NB4 (cell line): ENCODE measurements around the gene QRSL1.

Experiments used
- DNase-seq: peaks from one replicate; pipeline ENCODE4 v3.0.0; 2010; ENCODE audit warnings: low read depth
- H3K4me3 ChIP-seq: one replicate; pipeline ENCODE4 v1.5.1; 2011; ENCODE audit warnings: mild to moderate bottlenecking, low read depth, low read length, moderate library complexity
- MYC ChIP-seq: IDR thresholded peaks from 2 replicates; pipeline ENCODE4 v1.6.1; 2011; ENCODE audit warnings: low read depth, low read length
- POLR2A ChIP-seq: IDR thresholded peaks from 2 replicates; pipeline ENCODE4 v1.6.1; 2011; ENCODE audit warnings: mild to moderate bottlenecking; ENCODE audit not compliant: insufficient read length; ENCODE audit errors: extremely low read depth
- TF ChIP-seq, protein P1 (sequence below): IDR thresholded peaks from 2 replicates; pipeline ENCODE4 v1.6.1; 2011; ENCODE audit warnings: low read depth, low read length
- TF ChIP-seq, protein P2 (sequence below): IDR thresholded peaks from one replicate; pipeline ENCODE4 v1.5.1; 2012; ENCODE audit warnings: low read depth, low read length

The QRSL1 gene

GRCh38 chr6:106662458-106662857 is 33.1 kb downstream of the QRSL1 start:
- no peak for DNase-seq
- H3K4me3 ChIP-seq, result no peak overlapping the region
- TF ChIP-seq POLR2A, result no peak
- no peak for TF ChIP-seq MYC
- TF ChIP-seq, protein P1, sequence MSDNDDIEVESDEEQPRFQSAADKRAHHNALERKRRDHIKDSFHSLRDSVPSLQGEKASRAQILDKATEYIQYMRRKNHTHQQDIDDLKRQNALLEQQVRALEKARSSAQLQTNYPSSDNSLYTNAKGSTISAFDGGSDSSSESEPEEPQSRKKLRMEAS, result no peak
- TF ChIP-seq, protein P2, sequence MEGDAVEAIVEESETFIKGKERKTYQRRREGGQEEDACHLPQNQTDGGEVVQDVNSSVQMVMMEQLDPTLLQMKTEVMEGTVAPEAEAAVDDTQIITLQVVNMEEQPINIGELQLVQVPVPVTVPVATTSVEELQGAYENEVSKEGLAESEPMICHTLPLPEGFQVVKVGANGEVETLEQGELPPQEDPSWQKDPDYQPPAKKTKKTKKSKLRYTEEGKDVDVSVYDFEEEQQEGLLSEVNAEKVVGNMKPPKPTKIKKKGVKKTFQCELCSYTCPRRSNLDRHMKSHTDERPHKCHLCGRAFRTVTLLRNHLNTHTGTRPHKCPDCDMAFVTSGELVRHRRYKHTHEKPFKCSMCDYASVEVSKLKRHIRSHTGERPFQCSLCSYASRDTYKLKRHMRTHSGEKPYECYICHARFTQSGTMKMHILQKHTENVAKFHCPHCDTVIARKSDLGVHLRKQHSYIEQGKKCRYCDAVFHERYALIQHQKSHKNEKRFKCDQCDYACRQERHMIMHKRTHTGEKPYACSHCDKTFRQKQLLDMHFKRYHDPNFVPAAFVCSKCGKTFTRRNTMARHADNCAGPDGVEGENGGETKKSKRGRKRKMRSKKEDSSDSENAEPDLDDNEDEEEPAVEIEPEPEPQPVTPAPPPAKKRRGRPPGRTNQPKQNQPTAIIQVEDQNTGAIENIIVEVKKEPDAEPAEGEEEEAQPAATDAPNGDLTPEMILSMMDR, result no peak

DNA sequence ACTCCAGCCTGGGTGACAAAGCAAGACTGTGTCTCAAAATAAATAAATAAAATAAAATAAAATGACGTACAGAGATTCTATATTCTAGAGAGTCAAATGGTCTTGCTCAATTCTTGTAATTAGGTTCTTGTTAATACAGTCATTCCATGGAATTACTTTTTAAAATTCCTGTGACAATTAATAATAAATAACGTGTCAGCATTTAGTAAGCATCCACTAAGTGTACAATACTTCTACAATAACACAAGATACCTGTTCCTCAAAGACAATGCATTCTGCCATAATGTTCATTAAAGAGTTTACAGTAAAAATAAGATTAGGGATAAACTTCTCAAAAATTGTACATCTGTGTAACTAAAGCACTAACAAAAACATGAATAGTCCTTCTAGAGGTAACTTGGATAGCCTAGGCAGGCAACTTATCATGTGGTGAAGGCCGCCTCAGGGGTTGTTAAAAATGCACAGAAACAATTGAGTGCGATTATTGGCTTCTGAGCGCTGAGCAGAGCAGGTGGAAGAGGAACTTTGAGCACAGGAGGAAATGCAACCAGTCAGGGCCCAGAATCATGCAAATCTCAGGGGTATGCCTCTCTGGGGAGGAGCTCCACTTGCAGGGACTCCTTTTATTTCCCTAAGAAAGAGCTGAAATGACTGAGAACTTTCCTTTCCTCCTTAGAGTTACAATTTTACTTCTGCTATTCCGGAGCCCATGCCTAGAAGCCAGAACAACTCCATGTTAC is 37.1 kb downstream of the QRSL1 start:
- TF ChIP-seq, protein P2, result no peak
- TF ChIP-seq MYC (no peak), POLR2A (no peak)
- TF ChIP-seq, protein P1, result no peak
- peak; percentile 67 for DNase-seq
- H3K4me3 ChIP-seq, result no peak overlapping the region

DNA sequence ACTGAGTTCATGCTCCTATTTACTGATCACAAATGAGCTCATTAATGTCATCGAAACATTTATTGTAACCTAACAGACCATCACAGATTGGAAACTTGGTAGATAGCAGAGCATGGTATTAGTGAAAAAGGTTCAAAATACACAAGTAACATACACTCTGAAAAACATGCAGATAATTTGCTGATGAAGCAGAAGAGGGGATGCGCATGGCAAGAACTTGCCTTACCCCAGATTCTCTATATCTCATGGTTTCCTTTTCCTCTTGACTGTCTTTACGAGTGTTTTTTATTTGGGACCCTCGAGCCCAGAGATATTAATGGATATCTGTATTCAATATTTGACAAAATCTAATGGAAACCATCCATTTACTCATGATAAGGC is 37.6 kb downstream of the QRSL1 start:
- TF ChIP-seq POLR2A (no peak), MYC (no peak)
- no peak for DNase-seq
- no peak overlapping the region for H3K4me3 ChIP-seq

GRCh38 chr6:106670236-106670635 is 40.9 kb downstream of the QRSL1 start:
- TF ChIP-seq, protein P2, result no peak
- TF ChIP-seq POLR2A (no peak), MYC (no peak)
- TF ChIP-seq, protein P1, result no peak
- no peak for DNase-seq
- no peak overlapping the region for H3K4me3 ChIP-seq

DNA sequence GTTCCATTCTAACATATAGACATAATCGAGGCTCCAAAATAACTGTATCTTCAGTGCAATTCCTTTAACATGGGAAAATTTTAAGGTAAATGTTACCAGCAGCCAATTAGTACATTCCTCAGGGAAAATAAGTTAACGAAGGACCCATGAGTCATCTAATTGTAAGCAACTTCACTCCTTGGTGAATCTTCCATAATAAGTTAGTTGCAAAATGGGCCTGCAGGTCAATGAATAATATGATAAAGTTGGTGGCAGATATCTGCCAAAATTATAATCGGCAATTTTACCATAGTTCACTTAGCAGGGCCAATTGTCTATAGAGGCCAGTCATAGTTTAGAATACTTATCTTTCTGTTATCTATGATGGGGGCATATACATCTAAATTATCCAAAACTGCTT is 42.3 kb downstream of the QRSL1 start:
- TF ChIP-seq, protein P2, result no peak
- TF ChIP-seq MYC, result no peak
- TF ChIP-seq, protein P1, result no peak
- TF ChIP-seq POLR2A, result no peak
- H3K4me3 ChIP-seq, result no peak overlapping the region
- no peak for DNase-seq

DNA sequence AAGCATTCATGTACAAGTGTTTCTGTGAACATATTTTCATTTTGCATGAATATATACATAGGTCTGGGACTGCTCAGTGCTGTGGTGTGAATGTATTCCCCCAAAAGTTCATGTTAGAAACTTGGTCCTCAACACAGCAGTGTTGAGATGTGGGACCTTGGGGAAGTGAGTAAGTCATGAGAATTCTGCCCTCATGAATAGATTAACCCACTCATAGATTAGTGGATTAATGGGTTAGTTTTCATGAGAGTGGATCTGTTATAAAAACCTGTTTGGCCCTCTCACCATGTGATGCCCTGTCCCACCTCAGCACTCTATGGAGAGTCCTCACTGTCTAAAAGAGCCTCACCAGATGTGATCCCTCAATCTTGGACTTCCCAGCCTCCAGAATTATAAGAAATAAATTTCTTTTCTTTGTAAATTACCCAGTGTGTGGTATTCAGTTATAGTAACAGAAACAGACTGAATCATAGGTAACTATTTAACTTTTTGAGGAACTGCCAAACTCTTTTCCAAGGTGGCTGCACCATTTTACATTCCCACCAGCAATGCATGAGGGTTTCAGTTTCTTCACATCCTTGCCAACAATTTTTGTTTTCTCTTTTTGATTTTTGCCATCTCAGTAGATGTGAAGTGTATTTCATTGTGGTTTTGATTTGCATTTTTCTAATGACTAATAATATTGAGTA is 45.3 kb downstream of the QRSL1 start:
- no peak for DNase-seq
- TF ChIP-seq, protein P2, result no peak
- TF ChIP-seq, protein P1, result no peak
- TF ChIP-seq MYC (no peak), POLR2A (no peak)
- no peak overlapping the region for H3K4me3 ChIP-seq
